ENCODE data around the gene AFP. TPM values are rescaled to one million over a fixed set of nuclear protein-coding genes. Genes with fewer than 3 reads are reported as not detected.
A peak's percentile ranks its signal among the peaks of the same experiment; 100 is the strongest.

Gene AFP
- total RNA-seq, 1 experiment from 2014 or later, result not detected

DNA sequence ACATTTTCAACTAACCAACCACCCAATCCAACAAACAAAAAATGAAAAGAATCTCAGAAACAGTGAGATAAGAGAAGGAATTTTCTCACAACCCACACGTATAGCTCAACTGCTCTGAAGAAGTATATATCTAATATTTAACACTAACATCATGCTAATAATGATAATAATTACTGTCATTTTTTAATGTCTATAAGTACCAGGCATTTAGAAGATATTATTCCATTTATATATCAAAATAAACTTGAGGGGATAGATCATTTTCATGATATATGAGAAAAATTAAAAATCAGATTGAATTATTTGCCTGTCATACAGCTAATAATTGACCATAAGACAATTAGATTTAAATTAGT, 4.2 kb upstream of the AFP start:
- no peak for DNase-seq (ENCODE audit: low read depth, low spot score)
- in situ Hi-C loops (cut with HindIII; ENCODE audit: low pct_unique_long_range_greater_than_20kb, low sequenced_read_pairs), result no loop called here

- no peak for DNase-seq (ENCODE audit: low read depth, low spot score)
- in situ Hi-C loops (cut with HindIII; ENCODE audit: low pct_unique_long_range_greater_than_20kb, low sequenced_read_pairs), result no loop called here
Measured at GRCh38 chr4:73432169-73433000, 3.6 kb upstream of the AFP start.

GRCh38 chr4:73433140-73433539, 2.9 kb upstream of the AFP start:
- in situ Hi-C loops (cut with HindIII; ENCODE audit: low pct_unique_long_range_greater_than_20kb, low sequenced_read_pairs), result no loop called here
- no peak for DNase-seq (ENCODE audit: low read depth, low spot score)

DNA sequence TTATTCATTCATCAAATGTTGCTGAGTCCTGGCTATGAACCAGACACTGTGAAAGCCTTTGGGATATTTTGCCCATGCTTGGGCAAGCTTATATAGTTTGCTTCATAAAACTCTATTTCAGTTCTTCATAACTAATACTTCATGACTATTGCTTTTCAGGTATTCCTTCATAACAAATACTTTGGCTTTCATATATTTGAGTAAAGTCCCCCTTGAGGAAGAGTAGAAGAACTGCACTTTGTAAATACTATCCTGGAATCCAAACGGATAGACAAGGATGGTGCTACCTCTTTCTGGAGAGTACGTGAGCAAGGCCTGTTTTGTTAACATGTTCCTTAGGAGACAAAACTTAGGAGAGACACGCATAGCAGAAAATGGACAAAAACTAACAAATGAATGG, 1.7 kb upstream of the AFP start:
- peak; percentile 45 for DNase-seq (ENCODE audit: low read depth, low spot score)
- in situ Hi-C loops (cut with HindIII; ENCODE audit: low pct_unique_long_range_greater_than_20kb, low sequenced_read_pairs), result no loop called here

DNA sequence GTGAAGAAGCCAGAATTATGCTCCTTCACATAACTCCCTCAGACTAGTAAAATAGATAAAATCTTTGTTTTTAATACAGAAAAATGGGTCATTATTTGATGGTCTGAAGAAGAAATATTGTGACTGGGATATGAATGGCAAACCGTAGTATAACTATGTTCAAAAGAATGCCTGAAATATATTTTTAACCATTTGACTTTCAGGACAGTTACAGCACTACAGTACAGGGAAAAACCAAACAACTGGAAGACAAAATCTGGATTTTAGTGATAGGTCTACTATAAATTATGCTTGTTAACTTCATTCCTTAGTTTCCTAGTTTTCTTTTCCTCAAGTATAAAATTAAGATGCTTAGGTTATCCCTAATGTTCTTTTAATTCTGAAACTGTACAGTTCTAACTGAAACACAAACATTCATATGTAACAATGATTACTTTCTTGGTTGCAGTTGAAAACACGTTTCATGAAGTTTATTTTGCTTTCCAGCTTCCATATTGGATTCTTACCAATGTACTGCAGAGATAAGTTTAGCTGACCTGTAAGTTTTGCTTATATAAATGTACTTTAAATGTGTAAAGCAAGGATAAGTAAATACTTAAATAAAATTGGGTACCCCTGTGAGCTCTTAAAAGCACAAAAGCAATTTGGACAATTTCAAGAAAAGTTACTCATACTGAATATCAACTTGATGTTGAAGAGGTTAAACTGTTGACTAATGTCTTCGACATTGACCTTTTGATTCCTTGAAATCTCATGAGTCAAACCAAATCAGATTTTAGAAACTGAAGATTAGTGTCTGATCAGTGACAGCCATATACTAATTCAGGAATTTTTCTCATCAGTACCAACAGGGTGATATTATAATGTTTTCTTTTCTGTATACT, 895 bp downstream of the AFP start:
- no peak for DNase-seq (ENCODE audit: low read depth, low spot score)
- in situ Hi-C loops (cut with HindIII; ENCODE audit: low pct_unique_long_range_greater_than_20kb, low sequenced_read_pairs), result no loop called here

DNA sequence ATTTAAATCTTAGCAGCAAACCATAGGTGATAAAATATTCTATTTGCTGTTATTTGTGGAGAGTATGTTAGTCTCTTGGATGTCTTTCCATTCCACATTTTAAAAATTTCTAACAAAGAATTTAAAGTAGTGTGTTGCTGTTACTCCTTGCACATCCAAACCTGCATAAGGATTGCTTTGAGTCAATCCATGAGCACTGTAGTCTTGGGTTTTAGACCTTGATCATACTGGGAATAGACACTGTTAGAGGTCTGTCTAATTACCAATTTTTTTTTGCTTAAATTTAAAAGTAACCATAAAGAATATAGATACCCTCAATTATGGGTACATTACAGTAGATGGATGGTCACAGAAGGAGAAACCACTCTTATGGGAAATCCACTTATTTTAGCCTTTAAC, 1.5 kb downstream of the AFP start:
- in situ Hi-C loops (cut with HindIII; ENCODE audit: low pct_unique_long_range_greater_than_20kb, low sequenced_read_pairs), result no loop called here
- no peak for DNase-seq (ENCODE audit: low read depth, low spot score)

- in situ Hi-C loops (cut with HindIII; ENCODE audit: low pct_unique_long_range_greater_than_20kb, low sequenced_read_pairs), result no loop called here
- DNase-seq (ENCODE audit: low read depth, low spot score), result no peak
Measured at GRCh38 chr4:73438048-73438447, 2.0 kb downstream of the AFP start.

- in situ Hi-C loops (cut with HindIII; ENCODE audit: low pct_unique_long_range_greater_than_20kb, low sequenced_read_pairs), result no loop called here
- no peak for DNase-seq (ENCODE audit: low read depth, low spot score)
Measured at GRCh38 chr4:73438582-73439215, 2.7 kb downstream of the AFP start.

GRCh38 chr4:73439445-73439844, 3.4 kb downstream of the AFP start:
- in situ Hi-C loops (cut with HindIII; ENCODE audit: low pct_unique_long_range_greater_than_20kb, low sequenced_read_pairs), result no loop called here
- no peak for DNase-seq (ENCODE audit: low read depth, low spot score)

DNA sequence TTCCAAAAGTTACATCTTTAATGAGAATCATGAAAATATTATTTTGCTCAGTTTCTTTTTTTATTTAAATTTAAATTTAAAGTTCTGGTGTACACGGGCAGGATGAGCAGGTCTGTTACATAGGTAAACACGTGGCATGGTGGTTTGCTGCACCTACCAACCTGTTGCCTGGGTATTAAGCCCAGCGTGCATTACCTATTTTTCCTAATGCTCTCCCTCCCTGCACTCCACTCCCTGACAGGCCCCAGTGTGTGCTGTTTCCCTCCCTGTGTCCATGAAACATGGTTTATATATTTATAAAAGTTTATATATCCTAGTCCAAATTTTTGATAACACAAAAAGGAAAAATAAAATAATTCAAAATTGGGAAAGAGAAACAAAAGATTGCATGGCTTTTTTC, 4.0 kb downstream of the AFP start:
- DNase-seq (ENCODE audit: low read depth, low spot score), result no peak

GRCh38 chr4:73440653-73441052, 4.6 kb downstream of the AFP start:
- in situ Hi-C loops (cut with HindIII; ENCODE audit: low pct_unique_long_range_greater_than_20kb, low sequenced_read_pairs), result no loop called here
- no peak for DNase-seq (ENCODE audit: low read depth, low spot score)

More for the DNA sequence above, 4.0 kb downstream of the AFP start:
- in situ Hi-C loops (cut with HindIII; ENCODE audit: low pct_unique_long_range_greater_than_20kb, low sequenced_read_pairs), result no loop called here

- in situ Hi-C loops (cut with HindIII; ENCODE audit: low pct_unique_long_range_greater_than_20kb, low sequenced_read_pairs), result no loop called here
- DNase-seq (ENCODE audit: low read depth, low spot score), result no peak
Measured at GRCh38 chr4:73442275-73442674, 6.3 kb downstream of the AFP start.

DNA sequence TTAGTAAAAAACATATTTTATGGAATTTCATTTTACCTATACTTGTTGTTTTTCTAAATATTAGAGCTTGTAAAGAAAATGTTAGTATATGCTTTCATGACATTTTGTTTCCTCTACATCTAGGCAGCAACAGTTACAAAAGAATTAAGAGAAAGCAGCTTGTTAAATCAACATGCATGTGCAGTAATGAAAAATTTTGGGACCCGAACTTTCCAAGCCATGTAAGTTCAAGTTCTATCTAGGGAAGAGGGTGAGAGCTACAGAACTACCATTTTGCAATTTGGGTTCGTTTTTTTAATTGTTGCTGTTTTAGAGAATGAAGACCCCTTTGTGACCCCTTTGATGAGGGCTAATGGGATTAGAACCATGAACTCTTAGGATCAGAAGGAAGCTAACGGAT, 7.2 kb downstream of the AFP start:
- DNase-seq (ENCODE audit: low read depth, low spot score), result no peak
- in situ Hi-C loops (cut with HindIII; ENCODE audit: low pct_unique_long_range_greater_than_20kb, low sequenced_read_pairs), result no loop called here

- DNase-seq (ENCODE audit: low read depth, low spot score), result no peak
- in situ Hi-C loops (cut with HindIII; ENCODE audit: low pct_unique_long_range_greater_than_20kb, low sequenced_read_pairs), result no loop called here
Measured at GRCh38 chr4:73445383-73446335, 9.6 kb downstream of the AFP start.

- DNase-seq (ENCODE audit: low read depth, low spot score), result peak; percentile 71
- in situ Hi-C loops (cut with HindIII; ENCODE audit: low pct_unique_long_range_greater_than_20kb, low sequenced_read_pairs), result no loop called here
Measured at GRCh38 chr4:73446336-73446938, 10.4 kb downstream of the AFP start.

DNA sequence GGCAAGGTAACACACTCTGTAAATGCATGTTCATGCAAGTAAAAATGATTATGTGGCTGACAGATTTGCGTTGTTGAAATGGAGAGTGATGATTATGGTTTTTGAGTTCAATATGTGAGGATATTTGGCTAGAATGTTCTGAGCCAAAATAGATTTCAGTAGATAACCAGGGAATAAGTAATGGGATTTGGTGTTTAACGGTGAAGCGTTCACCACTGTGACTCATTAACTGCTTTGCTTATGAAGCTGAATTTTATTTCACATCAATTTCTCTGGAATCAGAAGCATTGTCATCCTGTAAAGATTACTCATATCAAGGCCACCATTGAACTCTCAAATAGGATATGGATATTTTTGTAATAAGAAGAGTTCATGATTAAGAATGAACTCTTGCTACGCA, 11.7 kb downstream of the AFP start:
- in situ Hi-C loops (cut with HindIII; ENCODE audit: low pct_unique_long_range_greater_than_20kb, low sequenced_read_pairs), result no loop called here
- DNase-seq (ENCODE audit: low read depth, low spot score), result no peak

Data from SK-MEL-5 (cell line).